Measurements from ENCODE around the gene DROSHA. TPM values are rescaled to one million over a fixed set of nuclear protein-coding genes. Genes with fewer than 3 reads are reported as not detected.

DROSHA gene
- total RNA-seq, 1 experiment from 2014 or later: 106 TPM

DNA sequence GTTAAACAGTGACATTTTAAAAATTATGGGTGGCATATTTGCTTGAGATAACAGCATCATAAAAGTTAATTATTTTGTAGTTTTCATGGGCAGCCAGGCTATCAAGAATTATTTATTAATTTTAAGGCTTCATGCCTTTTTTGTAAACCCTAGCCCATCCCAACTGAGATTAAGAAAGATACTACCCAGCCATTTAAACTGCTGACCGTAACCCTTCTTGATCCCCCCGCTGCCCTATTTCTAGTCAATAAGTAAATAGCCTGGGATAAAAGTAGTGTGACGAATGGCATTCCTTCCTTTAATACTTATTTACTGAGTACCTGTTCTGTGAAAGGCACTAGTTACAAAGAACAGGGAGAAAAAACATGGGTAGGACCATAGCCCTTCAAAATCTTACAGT lies 88.3 kb downstream of the DROSHA start:
- Mint-ChIP-seq H3K27ac (no peak overlapping the region; a peak in 1 of 7 replicates), H3K4me3 (no peak overlapping the region), H3K36me3 (ENCODE audit: insufficient read depth in 1 of 3, low read depth in 3 of 3) (peaks cover 29 to 38% (median 38%) of the 10 kb centered on the region in 3 experiments; a peak in 6 of 7 replicates), H3K27me3 (ENCODE audit: low read depth) (no peaks in the 10 kb centered on the region), H3K4me1 (peaks cover 10 to 17% of the 10 kb centered on the region in 2 experiments), H3K9me3 (no peaks in the 10 kb centered on the region)
- H3K4me1 ChIP-seq (ENCODE audit: insufficient read depth, low read length): no peaks in the 10 kb centered on the region
- H2BK15ac ChIP-seq (ENCODE audit: low read depth, low read length): no peak overlapping the region
- H2BK12ac ChIP-seq (ENCODE audit: insufficient read length, low read depth, low read length): no peak overlapping the region
- H2AFZ ChIP-seq (ENCODE audit: low read length): no peak overlapping the region
- no CpG with 5 or more reads among the region's 3 CpGs for WGBS (ENCODE audit: extremely low coverage, insufficient read length, low lambda C conversion rate)
- H4K8ac ChIP-seq (replicated peaks; ENCODE audit: insufficient read length, low read depth, low read length): no peak overlapping the region
- no peaks in the 10 kb centered on the region for H3K9me3 ChIP-seq (ENCODE audit: control insufficient read depth, low read depth, low read length)
- no peak overlapping the region for H3K14ac ChIP-seq (ENCODE audit: insufficient read depth, low read length)
- H2BK20ac ChIP-seq (ENCODE audit: low read depth, low read length, poor library complexity, severe bottlenecking): no peak overlapping the region
- no peak overlapping the region for H3T11ph ChIP-seq (ENCODE audit: low read length)
- no peak overlapping the region for H2BK120ac ChIP-seq (ENCODE audit: low read depth, low read length, poor library complexity, severe bottlenecking)
- H4K91ac ChIP-seq (ENCODE audit: insufficient read length, low read depth, low read length): no peak overlapping the region
- no peak overlapping the region for H3K27ac ChIP-seq (ENCODE audit: insufficient read length, low read depth, low read length)
- H4K5ac ChIP-seq (ENCODE audit: insufficient read length, low read depth, low read length): no peak overlapping the region
- H3K27me3 ChIP-seq (ENCODE audit: insufficient read depth, low read length): no peaks in the 10 kb centered on the region
- H2AK5ac ChIP-seq (ENCODE audit: insufficient read length, low read length): no peak overlapping the region
- H3K79me1 ChIP-seq (ENCODE audit: insufficient read depth, low read depth, low read length, poor library complexity, severe bottlenecking): no peaks in the 10 kb centered on the region
- H3K23me2 ChIP-seq (ENCODE audit: insufficient read length, low read depth, low read length, poor library complexity, severe bottlenecking): no peaks in the 10 kb centered on the region
- H3K56ac ChIP-seq (ENCODE audit: insufficient read length, low read depth, low read length): no peak overlapping the region
- no peak overlapping the region for H3K4ac ChIP-seq (ENCODE audit: low read depth, low read length)
- TF ChIP-seq, protein P1, sequence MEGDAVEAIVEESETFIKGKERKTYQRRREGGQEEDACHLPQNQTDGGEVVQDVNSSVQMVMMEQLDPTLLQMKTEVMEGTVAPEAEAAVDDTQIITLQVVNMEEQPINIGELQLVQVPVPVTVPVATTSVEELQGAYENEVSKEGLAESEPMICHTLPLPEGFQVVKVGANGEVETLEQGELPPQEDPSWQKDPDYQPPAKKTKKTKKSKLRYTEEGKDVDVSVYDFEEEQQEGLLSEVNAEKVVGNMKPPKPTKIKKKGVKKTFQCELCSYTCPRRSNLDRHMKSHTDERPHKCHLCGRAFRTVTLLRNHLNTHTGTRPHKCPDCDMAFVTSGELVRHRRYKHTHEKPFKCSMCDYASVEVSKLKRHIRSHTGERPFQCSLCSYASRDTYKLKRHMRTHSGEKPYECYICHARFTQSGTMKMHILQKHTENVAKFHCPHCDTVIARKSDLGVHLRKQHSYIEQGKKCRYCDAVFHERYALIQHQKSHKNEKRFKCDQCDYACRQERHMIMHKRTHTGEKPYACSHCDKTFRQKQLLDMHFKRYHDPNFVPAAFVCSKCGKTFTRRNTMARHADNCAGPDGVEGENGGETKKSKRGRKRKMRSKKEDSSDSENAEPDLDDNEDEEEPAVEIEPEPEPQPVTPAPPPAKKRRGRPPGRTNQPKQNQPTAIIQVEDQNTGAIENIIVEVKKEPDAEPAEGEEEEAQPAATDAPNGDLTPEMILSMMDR (conservative IDR thresholded peaks at IDR 0.05): no peak
- H3K18ac ChIP-seq (ENCODE audit: insufficient read length, low read depth, low read length): no peak overlapping the region
- no peak overlapping the region for H3K9ac ChIP-seq (ENCODE audit: extremely low read depth, insufficient read length, low read length)
- H3K4me2 ChIP-seq (ENCODE audit: insufficient read depth, insufficient read length, low read length): no peak overlapping the region
- H3K79me2 ChIP-seq (ENCODE audit: insufficient read depth, low read length): no peaks in the 10 kb centered on the region
- H2BK5ac ChIP-seq (ENCODE audit: insufficient read length, low read length): no peak overlapping the region
- no peaks in the 10 kb centered on the region for H4K20me1 ChIP-seq (ENCODE audit: control insufficient read depth, insufficient read depth, insufficient read length)
- H3K23ac ChIP-seq (ENCODE audit: insufficient read length, low read depth, low read length): no peak overlapping the region
- DNase-seq: no peak

Measured in H9 (cell line).